CD4-positive, alpha-beta T cell (primary cell): ENCODE data around the gene TIAM1. TPM values are rescaled to one million over a fixed set of nuclear protein-coding genes. Genes with fewer than 3 reads are reported as not detected.

Source experiments
- ATAC-seq: fragments of 200-7000 bp; cut with Tn5 transposase; one replicate; pipeline ENCODE4 v1.10.0; 2022; ENCODE audit warnings: mild to moderate bottlenecking; ENCODE audit not compliant: poor library complexity
- CTCF ChIA-PET: fragments of 350-600 bp; sonication (Branson Sonifier 250); formaldehyde crosslinking; loops from one replicate; lab custom pipeline; 2021; ENCODE audit warnings: antibody characterized with exemption, inconsistent platforms; lab: Charles Lee
- POLR2A ChIA-PET: fragments of 350-600 bp; sonication (Branson Sonifier 250); formaldehyde crosslinking; loops from one replicate; lab custom pipeline; 2021; ENCODE audit warnings: antibody characterized with exemption, inconsistent platforms; lab: Charles Lee
- DNase-seq, 14 experiments: peaks; one replicate each; pipeline ENCODE4 v3.0.0-alpha.2; 2013 to 2020; ENCODE audit warnings: mixed read lengths in 2 of 14
- H3K27ac ChIP-seq, 2 donors: one replicate each; pipeline versions ENCODE4 v1.5.1 to v1.7.0; 2013; ENCODE audit warnings: low read length in 2 of 2, low read depth in 1 of 2, mild to moderate bottlenecking in 1 of 2
- H3K27me3 ChIP-seq, 2 experiments: 1 replicate in 1 of 2; 2 replicates in 1 of 2; pipeline versions ENCODE4 v1.6.1 to v1.7.0; 2013; ENCODE audit warnings: low read length in 2 of 2, control low read depth in 1 of 2, mild to moderate bottlenecking in 1 of 2, moderate library complexity in 1 of 2; ENCODE audit not compliant: insufficient read depth in 2 of 2, control insufficient read depth in 1 of 2
- H3K36me3 ChIP-seq: one replicate; pipeline ENCODE4 v1.6.1; 2013; ENCODE audit warnings: low read length, control low read depth; ENCODE audit not compliant: insufficient read depth
- H3K4me1 ChIP-seq: one replicate; pipeline ENCODE4 v1.6.1; 2013; ENCODE audit warnings: low read length, control low read depth; ENCODE audit not compliant: insufficient read depth
- H3K4me3 ChIP-seq: one replicate; pipeline ENCODE4 v1.5.1; 2013; ENCODE audit warnings: mild to moderate bottlenecking, low read length, moderate library complexity
- H3K9me3 ChIP-seq, 2 experiments: 1 replicate in 1 of 2; 2 replicates in 1 of 2; pipeline versions ENCODE4 v1.6.1 to v1.7.0; 2013; ENCODE audit warnings: low read length in 2 of 2, mild to moderate bottlenecking in 2 of 2, control low read depth in 1 of 2, moderate library complexity in 1 of 2; ENCODE audit not compliant: control insufficient read depth in 1 of 2, insufficient read depth in 1 of 2
- H3K27ac Mint-ChIP-seq: one replicate; pipeline ENCODE4 v1.8.0; 2020; ENCODE audit warnings: mixed read lengths
- H3K27me3 Mint-ChIP-seq: one replicate; pipeline ENCODE4 v1.8.0; 2021; ENCODE audit warnings: mixed read lengths
- H3K36me3 Mint-ChIP-seq: one replicate; pipeline ENCODE4 v1.8.0; 2021; ENCODE audit warnings: low read depth, mixed read lengths
- H3K4me1 Mint-ChIP-seq: one replicate; pipeline ENCODE4 v1.8.0; 2021; ENCODE audit warnings: low read depth, mixed read lengths
- H3K4me3 Mint-ChIP-seq: one replicate; pipeline ENCODE4 v1.8.0; 2020; ENCODE audit warnings: mild to moderate bottlenecking, mixed read lengths
- H3K9me3 Mint-ChIP-seq: one replicate; pipeline ENCODE4 v1.8.0; 2020; ENCODE audit warnings: mixed read lengths
- CTCF ChIP-seq: fragments of 200-600 bp; IDR thresholded peaks from one replicate; pipeline ENCODE4 v1.8.0; 2022; ENCODE audit warnings: antibody characterized with exemption, mild to moderate bottlenecking
- intact Hi-C, 2 experiments: fragments of 100-400 bp; cut with DNase I in 1 of 2; cut with micrococcal nuclease in 1 of 2; formaldehyde crosslinking; loops; one replicate each; pipeline versions ENCODE4 v1.15.1 to v1.9.0; 2023 to 2025; cut with DNase I, micrococcal nuclease
- total RNA-seq, 174 experiments: library from RNA in 2 of 174; stranded (reverse) in 2 of 174; gene quantifications; one replicate each; pipeline ENCODE4 v1.2.3 and lab custom pipeline; 2021 to 2026

TIAM1 gene
- total RNA-seq, 2 experiments from 2014 or later, result 39.6 to 39.8 TPM

- Mint-ChIP-seq H3K36me3 (peaks cover 17% of the 10 kb centered on the region), H3K9me3 (peaks cover 3% of the 10 kb centered on the region), H3K27me3 (no peaks in the 10 kb centered on the region), H3K27ac (no peak overlapping the region), H3K4me3 (no peak overlapping the region), H3K4me1 (no peaks in the 10 kb centered on the region)
- H3K36me3 ChIP-seq, result no peaks in the 10 kb centered on the region
- ATAC-seq (no peak), DNase-seq (no peak)
- ChIA-PET POLR2A (no interaction called here), CTCF (no interaction called here)
- peaks cover 0 to 6% of the 10 kb centered on the region in 2 experiments for H3K9me3 ChIP-seq
- H3K4me1 ChIP-seq, result no peaks in the 10 kb centered on the region
- no peak overlapping the region for H3K27ac ChIP-seq
- H3K27me3 ChIP-seq, result no peaks in the 10 kb centered on the region
- TF ChIP-seq CTCF, result no peak
- no peak overlapping the region for H3K4me3 ChIP-seq
- intact Hi-C loops, result no loop called here
Observed at GRCh38 chr21:31248598-31248997, 95.5 kb downstream of the TIAM1 start.

GRCh38 chr21:31243611-31244010 lies 100.5 kb downstream of the TIAM1 start:
- no peak overlapping the region for H3K4me3 Mint-ChIP-seq
- H3K27ac Mint-ChIP-seq, result no peak overlapping the region
- no peak for DNase-seq
- H3K27ac ChIP-seq, result no peak overlapping the region
- peaks cover 50% of the 10 kb centered on the region for H3K36me3 Mint-ChIP-seq
- TF ChIP-seq CTCF, result no peak
- H3K9me3 ChIP-seq, result peaks cover 8 to 20% of the 10 kb centered on the region in 2 experiments
- intact Hi-C loops, result no loop called here
- no peaks in the 10 kb centered on the region for H3K4me1 ChIP-seq
- H3K27me3 Mint-ChIP-seq, result no peaks in the 10 kb centered on the region
- POLR2A ChIA-PET, result no interaction called here
- no peak for ATAC-seq
- no peaks in the 10 kb centered on the region for H3K4me1 Mint-ChIP-seq
- no peaks in the 10 kb centered on the region for H3K27me3 ChIP-seq
- H3K9me3 Mint-ChIP-seq, result peaks cover 14% of the 10 kb centered on the region
- CTCF ChIA-PET, result no interaction called here
- H3K4me3 ChIP-seq, result no peak overlapping the region
- H3K36me3 ChIP-seq, result no peaks in the 10 kb centered on the region

- Mint-ChIP-seq H3K4me3 (no peak overlapping the region), H3K9me3 (peaks cover 7% of the 10 kb centered on the region), H3K27me3 (no peaks in the 10 kb centered on the region), H3K27ac (no peak overlapping the region), H3K4me1 (no peaks in the 10 kb centered on the region), H3K36me3 (peaks cover 18% of the 10 kb centered on the region)
- no peak for TF ChIP-seq CTCF
- peak in 3 of 14 experiments; percentile 2 to 32 (median 12) for DNase-seq
- H3K36me3 ChIP-seq, result no peaks in the 10 kb centered on the region
- ChIA-PET CTCF (no interaction called here), POLR2A (no interaction called here)
- peaks cover 4 to 9% of the 10 kb centered on the region in 2 experiments for H3K9me3 ChIP-seq
- peak; percentile 34 for ATAC-seq
- no peaks in the 10 kb centered on the region for H3K27me3 ChIP-seq
- H3K4me1 ChIP-seq, result peaks cover 2% of the 10 kb centered on the region
- no peak overlapping the region for H3K27ac ChIP-seq
- intact Hi-C loops, result no loop called here
- no peak overlapping the region for H3K4me3 ChIP-seq
Observed at GRCh38 chr21:31236528-31236927, 107.5 kb downstream of the TIAM1 start.
